Pons (tissue), 1 donor: ENCODE results near the gene FAM3C.
"Not testable (repeated sequence)": the region's sequence is repeated elsewhere in the genome, so short reads cannot be mapped to it uniquely, and the experiment has no call there.

ENCODE experiments used
- DNase-seq: peaks from one replicate; pipeline ENCODE4 v3.0.0-alpha.2; 2016; ENCODE audit warnings: low spot score

FAM3C gene, protein sequence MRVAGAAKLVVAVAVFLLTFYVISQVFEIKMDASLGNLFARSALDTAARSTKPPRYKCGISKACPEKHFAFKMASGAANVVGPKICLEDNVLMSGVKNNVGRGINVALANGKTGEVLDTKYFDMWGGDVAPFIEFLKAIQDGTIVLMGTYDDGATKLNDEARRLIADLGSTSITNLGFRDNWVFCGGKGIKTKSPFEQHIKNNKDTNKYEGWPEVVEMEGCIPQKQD

DNA sequence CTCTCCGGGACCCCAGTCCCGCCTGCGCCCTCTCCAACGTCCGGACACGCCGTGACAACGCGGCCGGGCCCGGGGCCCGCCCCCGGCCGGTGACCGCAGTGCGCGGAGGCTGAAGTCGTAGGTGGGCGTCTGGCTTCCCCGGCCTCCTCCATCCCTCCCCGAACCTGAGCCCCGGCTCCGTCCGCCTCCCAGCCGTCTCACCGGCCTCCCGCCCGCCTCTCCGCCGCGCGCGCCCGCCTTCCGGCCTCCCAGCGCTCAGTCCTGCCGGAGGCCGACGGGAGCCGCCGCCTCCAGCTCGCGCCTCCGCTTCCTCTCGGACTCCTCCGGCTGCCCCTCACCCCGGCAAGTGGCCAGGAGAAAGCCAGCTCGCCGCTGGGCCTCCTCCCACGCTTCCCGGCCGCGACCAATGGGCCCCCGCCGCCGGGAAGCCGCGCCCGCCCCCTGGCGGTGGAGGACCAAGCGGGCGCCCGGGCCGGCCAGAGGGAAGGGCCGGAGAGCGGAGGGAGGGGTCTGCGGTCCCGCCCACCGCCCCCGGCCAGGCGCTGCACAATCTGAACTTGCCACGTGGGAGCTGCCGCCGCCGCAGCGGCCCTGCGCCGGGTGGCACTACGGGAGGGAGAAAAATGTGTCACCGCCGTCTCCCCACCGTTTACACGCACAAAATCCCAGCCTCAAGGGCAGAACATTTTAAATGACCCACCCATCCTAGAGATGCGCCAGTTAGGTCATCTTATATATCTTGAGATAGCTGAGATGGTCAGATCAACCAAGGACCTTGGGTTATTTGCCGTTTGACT, at the start of gene FAM3C:
Gene FAM3C (minus strand): TSS at position 348 of the 797 bp plus-strand sequence. CDS start 13,339 bp downstream, outside the sequence.
- peak; percentile 92 for DNase-seq

DNA sequence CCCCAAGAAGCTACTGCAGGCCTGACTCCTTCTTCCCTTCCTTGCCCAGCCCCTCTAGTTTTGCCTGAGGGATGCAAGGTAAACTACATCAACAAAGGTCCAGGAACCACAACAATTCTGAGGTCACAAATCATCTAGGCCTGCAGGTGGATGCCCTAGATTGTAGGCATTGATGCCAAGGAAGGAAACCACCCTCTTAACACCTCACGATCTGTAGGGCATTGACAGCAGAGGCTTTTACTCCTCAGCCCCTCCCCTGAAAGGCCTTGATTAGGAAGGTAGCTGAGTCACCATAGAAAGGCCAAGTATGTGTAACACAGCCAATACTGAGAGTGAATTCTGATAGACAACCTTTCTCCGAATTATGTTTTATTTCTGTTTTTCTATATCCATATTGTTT, 46.7 kb upstream of the FAM3C start:
- no peak for DNase-seq

DNA sequence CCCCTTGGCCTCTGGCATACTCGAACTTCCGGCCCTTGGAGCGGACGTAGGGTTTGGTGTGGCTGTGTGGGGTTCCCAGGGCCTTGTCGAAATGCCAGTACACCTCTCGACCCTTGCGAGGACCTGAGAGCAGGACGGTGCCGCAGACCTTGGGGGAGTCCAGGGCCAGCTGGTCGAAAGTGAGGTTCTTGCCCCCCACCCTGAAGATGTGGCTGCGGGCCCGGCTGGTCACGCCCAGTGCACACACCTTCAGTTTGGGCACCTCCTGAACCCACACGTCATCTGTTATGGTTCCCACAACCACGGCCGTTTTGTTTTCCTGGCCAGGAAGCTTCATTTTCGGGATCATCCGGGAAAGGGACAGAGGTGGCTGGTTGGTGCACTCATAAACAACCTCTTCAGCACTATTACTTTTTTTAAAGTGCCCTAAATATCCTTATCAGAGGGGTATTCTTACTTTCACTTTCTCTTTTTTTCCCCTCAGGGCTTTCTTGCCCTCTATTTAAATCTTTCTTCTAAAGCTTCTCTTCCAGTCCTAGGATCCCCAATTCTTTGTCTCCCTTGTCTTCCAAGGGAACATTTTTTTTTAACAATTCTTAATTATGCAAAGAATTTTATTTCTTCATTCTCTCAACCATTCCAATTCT, 44.9 kb upstream of the FAM3C start:
- no peak for DNase-seq

DNA sequence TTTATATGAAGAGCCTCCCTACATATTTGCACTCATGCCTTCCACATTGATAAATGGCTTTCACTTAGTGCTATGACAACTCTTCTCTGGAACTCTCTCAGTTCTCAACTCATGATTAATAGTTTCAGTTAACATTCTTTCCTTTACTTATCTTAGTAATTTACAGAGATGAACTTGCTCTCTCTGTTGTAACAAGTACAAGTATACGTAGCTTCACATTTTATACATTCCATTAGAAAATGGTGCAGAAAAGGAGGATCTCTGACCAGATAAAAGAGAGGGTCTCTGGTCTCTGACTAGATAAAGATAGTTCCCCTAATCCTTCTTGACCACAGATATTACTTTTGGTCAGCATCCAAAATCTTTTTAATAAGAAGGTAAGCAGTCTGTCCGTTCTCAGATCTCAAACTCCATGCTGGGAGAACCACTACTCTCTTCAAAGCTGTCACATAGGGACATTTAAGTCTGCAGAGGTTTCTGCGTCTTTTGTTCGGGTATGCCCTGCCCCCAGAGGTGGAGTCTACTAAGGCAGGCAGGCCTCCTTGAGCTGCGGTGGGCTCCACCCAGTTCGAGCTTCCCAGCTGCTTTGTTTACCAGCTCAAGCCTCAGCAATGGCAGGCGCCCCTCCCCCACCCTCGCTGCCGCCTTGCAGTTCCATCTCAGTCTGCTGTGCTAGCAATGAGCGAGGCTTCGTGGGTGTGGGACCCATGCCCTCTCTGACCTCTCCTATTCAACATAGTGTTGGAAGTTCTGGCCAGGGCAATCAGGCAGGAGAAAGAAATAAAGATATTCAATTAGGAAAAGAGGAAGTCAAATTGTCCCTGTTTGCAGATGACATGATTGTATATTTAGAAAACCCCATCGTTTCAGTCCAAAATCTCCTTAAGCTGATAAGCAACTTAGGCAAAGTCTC, 42.2 kb upstream of the FAM3C start:
- peak; percentile 11 for DNase-seq

DNA sequence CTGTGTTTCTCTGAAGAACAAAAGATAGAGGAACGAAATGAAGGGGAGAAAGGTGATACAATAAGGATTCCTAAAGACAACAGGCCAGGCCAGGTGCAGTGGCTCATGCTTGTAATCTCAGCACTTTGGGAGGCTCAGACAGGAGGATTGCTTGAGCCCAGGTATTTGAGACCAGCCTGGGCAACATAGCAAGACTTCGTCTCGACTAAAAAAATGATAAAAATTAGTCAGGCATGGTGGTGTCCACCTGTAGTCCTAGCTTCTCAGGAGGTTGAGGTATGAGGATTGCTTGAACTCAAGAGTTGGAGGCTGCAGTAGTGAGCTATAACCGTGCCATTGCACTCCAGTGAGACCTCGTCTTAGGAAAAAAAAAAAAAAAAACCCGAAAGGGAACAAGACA, 41.4 kb upstream of the FAM3C start:
- DNase-seq: no peak

DNA sequence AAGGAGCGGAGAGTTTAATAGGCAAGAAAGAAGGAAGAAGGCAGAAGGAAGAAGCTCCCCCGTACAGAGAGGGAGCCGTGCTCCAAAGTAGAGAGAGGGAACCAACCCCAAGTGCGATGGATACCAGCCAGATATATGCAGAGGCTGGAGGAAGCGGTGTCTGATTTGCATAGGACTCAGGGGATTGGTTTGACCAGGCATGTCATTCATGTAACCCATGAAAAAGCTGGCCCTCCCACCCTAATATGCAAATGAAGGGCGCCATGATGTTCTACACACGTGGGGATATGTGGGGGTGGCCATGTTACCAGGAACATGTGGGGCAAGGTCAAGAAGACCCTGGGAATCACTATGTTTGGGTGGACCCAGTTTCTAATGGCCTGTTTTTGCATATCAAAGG, 40.6 kb upstream of the FAM3C start:
- DNase-seq: no peak

DNA sequence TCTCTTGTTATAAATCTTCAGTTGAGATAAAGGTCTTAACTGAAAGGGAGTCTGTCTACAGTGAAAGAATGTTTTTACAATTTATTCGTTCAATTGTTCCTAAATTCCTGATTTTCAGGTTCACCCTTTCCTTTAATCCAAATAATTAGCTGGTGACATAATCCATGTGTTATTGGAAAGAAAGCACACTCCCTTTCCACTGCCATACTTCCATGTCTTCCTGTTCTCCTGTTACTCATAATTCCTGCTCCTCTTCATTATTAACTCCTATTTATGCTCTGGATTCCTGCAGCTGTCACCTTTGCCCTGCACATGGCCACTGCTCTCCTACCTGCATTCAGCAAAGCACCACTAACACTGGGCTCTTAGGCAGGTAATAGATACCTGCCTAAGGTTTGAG, 40.0 kb upstream of the FAM3C start:
- DNase-seq: no peak

DNA sequence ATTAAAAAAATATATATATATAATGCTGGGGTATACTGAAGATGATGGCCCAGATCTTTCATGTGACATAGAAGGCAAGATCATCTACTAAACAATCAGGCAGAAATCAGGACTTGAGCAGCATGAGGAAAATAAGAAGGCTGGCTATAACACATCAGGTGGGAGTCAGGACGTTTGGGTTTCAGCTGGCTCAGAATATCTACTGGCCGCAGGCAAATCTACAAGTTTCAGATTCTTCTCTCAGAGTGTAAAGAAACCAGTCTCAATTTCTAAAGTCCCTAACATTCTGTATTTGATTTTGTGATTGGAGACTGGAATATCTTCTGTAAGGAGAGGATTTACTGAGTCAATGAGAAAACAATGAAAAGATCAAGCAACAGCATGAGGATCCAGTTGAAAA, 37.7 kb upstream of the FAM3C start:
- DNase-seq: no peak

DNA sequence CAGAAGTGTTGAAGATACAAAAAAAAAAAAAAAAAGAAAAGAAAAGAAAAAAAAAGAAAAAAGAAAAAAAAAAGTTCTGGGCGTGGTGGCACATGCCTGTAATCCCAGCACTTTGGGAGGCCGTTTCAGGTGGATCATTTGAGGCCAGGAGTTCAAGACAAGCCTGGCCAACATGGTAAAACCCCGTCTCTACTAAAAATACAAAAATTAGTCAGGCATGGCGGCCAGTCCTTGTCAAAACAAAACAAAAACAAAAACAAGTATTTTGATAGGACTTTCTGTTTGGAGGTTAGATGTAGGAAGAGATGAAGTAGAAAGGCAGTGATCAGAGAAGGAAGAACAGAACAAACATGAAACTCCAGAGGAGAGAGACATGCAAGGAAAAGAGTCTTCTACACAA, 36.4 kb upstream of the FAM3C start:
- not testable (repeated sequence) for DNase-seq

DNA sequence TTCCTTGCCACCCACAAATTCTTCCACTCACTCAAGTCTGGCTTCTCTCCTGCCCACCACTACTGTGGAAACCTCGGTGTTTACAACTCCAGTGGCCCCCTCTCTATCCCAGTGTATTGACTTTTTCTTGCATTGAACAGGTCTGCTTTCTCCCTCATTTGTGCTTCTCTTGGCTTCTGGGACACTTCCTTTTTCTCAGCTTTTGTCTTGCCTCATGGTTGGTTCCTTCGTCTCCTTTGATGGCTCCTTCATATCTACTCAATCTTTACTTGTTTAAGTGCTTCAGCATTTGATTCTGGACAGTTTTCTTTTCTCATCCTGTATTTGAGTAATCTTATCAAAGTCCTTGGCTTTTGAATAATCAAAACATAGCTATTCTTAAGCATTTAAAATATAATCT, 35.9 kb upstream of the FAM3C start:
- DNase-seq: no peak

DNA sequence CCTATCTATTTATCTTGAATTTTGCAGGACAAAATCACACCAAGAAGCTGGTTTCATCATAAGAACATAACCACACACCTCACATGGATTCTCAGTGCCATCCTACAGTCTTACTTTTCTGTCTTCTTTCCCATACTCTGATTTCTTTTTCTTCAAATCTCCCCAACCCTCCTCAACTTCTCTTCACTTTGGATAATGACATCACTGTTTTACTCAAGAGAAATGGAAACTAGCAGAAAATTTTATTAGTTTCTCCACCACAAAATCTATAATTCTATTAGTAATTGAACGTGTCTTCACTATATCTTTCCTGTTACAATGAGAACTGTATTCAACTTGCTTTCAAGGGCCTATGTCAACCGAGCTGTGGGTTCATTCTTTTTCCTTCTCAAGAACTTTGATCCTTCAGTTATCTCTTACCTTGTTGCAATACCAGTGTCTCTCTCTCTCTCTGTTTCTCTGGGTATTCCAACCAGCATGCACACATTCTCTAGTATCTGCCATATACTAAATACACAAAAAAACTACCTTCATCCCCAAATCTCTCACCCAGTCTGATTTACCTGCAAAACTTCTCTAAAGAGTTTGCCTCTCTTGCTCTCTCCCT, 35.4 kb upstream of the FAM3C start:
- DNase-seq: no peak

DNA sequence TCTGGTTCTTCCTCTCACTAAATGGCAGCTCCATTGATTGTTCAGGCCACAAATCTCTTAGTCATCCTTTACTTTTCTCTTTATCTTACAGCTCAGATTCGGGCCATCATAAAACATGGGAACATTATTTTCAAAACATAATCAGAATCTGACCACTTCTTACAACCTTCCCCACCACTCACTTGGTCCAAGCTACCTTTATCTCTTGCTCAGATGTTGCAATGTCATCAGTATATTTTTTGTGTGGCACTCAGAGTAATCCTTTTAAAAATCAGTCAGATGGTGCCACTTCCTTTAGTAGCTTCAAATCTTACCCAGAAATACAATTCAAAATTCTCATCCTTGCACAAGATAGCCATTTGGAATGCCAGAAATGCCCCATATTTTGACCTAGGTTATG, 34.5 kb upstream of the FAM3C start:
- DNase-seq: no peak

DNA sequence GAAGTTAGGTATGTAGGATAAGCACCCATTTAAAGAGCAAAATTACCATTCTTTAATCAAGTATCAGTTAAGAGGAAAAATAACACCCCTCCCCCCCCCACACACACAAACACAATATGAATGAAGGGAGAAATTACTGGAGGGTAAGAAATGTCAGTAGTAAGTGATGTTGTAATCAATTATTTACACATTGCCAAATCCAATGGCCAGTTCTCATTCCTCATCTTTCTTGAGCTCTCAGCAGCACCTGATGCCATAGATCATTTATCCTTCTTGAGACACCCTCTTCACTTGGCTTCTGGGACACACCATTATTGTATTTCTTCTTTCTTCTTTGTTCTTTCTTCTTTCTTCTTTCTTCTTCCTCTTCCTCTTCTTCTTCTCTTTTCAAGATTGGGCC, 33.7 kb upstream of the FAM3C start:
- no peak for DNase-seq

DNA sequence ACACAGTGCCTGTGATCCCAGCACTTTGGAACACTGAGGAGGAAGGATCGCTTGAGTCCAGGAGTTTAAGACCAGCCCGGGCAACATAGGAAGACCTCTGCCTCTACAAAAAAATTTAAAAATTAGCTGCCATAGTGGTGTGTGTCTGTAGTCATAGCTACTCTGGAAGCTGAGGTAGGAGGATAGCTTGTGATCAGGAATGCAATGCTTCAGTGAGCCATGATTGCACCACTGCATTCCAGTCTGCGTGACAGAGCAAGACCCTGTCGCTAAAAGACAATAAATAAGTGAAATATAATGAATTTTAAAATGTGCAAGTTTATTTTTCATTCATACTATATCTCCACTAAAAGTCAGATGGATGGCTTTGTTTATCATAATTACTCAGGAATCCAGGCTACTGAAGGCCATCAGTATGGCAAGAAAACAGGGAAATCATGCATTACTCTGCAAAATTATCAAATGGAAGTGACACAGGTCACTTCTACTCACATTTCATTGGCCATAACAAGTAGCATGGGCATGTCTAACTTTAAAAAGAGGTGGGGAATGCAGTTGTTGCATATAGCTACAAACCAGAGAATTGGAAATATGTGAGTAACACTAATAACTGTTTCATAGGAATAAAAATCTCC, 32.9 kb upstream of the FAM3C start:
- DNase-seq: no peak

DNA sequence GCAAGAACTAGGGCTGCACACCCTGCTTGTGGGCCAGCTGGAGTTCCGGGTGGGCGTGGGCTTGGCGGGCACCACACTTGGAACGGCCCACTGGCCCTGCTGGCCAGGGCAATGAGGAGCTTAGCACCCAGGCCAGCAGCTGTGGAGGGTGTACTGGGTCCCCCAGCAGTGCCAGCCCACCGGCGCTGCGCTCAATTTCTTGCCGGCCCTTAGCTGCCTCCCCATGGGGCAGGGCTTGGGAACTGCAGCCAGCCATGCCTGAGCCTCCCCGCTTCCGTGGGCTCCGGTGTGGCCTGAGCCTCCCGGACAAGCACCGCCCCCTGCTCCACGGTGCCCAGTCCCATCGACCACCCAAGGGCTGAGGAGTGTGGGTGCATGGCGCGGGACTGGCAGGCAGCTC, 25.6 kb upstream of the FAM3C start:
- DNase-seq: not testable (repeated sequence)

DNA sequence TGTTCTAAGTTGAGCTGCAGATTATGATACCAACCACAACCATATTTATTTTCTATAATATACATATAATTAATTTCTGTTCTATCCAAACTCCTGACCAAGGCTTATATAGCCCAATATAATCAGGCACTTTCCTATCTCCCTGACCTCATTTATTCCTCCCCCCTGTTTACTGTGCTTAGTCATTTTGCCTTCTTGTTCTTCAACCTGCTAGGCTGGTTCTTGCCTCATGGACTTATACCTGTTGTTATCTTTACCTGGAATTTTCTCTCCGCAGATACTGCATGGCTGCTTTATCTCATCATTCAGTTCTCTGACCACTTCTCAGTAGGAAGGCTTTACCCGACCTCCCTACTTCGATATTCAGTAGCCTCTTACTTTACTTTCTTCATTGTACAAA, 24.9 kb upstream of the FAM3C start:
- no peak for DNase-seq

DNA sequence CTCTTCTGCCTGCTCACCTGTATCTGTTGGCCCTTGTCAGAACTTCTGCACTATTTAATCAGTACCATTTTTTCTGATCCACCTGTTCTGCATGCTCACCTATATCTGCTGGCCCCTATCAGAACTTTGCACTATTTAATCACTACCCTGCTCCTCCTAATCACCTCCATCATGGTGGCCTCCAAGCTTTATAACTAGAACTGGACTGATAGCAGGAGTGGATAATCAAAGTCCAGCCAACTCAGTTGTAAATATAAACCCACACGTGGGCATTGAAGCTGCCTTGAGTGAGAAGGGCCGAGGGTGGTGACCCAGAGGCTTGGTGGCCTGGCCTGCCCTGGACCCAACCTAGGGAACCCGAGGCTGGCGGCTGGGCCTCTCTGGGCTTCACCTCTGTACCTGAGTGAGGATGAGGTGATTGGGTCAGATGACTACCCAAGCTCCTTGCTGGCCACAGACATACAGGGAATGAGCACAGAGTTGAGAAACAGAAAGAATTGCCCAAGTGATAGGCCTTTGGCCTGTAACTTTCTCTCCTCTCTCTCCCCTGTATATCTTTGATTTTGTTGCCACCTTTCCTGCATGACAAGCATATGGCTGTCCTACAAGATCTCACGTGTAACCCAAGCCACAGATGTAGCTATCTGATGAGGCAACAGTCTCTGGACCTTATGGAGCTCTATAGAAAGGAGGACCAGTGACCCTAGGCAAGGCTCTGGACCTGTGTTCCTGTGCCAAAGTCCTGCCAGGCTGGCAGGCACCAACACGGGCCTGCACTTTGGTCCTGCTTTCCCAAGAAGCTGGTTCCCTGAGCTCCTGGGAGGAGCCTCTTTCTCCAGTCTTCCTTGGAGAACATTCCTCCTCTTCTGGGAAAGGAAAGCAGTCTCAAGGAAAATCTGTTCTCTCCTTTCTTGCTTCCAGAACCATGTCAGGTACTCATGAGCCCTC, 23.4 kb upstream of the FAM3C start:
- DNase-seq: no peak

DNA sequence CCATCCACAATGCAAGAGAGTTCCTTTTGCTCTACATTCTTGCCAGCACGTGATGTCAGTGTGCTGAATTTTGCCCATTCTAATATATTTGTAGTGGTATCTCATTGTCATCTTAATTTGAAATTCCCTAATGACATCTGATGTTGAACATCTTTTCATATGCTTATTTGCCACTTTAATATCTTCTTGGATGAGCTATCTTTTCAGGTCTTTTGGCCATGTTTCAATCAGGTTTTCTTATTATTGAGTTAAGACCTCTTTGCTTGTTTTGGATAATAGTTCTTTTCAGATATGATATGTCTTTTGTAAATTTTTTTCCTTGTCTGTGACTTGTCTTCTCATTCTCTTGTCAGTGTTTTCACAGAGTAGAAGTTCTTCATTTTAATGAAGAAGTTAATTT, 20.4 kb upstream of the FAM3C start:
- DNase-seq: no peak

DNA sequence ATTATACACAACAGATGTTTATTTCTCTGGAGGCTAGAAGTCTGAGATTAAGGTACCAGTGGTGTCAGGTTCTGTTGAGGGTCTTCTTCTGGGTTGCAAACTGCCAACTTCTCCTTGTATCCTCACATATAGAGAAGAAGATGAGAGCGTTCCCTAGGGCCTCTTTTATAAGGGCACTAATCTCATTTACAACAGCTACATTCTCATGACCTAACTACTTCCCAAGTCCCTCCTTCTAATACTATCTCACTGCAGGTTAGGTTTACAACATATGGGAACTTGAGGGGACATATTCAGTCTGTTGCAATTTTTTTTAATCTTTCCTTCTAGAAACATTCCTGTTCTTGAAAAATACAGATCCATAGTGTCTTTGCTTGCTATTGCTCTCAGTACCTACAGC, 18.3 kb upstream of the FAM3C start:
- no peak for DNase-seq

DNA sequence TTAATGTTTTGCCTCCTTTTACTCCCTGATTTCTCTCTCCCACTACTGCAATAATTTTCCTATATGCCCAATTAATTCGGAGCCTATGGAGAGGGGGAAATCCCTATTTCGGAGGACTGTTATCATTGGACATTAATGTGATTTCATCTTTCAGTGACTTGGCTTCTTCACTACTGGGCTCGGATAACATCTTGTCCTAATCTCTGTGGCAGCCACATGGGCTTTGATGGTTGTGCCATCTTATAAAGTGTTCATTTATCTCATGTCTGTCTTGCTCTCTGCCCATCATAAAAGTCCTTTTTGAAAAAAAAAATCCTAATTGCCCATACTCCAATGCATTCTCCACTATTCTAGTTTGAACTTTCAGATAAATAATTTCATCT, 15.5 kb upstream of the FAM3C start:
- DNase-seq: no peak
